Stimulated activated CD8-positive, alpha-beta memory T cell treated with anti-CD3 and anti-CD28 coated beads, Interleukin-15, amount 100 ng/mL, for 1 hour (primary cell): ENCODE results near the gene SOHLH1.

ENCODE experiments used
- DNase-seq: peaks from one replicate; pipeline ENCODE4 v3.0.0-alpha.2; 2020; ENCODE audit warnings: low read depth

SOHLH1 gene

GRCh38 chr9:135729480-135729879 is 30.2 kb upstream of the SOHLH1 start:
- no peak for DNase-seq

GRCh38 chr9:135728436-135729110 is 29.3 kb upstream of the SOHLH1 start:
- DNase-seq: no peak

GRCh38 chr9:135727257-135727875 is 28.1 kb upstream of the SOHLH1 start:
- DNase-seq: no peak

- DNase-seq: no peak
Observed at GRCh38 chr9:135726138-135726853, 27.0 kb upstream of the SOHLH1 start.

GRCh38 chr9:135724186-135724787 is 25.0 kb upstream of the SOHLH1 start:
- no peak for DNase-seq

GRCh38 chr9:135722365-135722764 is 23.1 kb upstream of the SOHLH1 start:
- no peak for DNase-seq

- no peak for DNase-seq
Observed at GRCh38 chr9:135719472-135719871, 20.2 kb upstream of the SOHLH1 start.

GRCh38 chr9:135718616-135719015 is 19.3 kb upstream of the SOHLH1 start:
- DNase-seq: no peak

GRCh38 chr9:135717410-135717809 is 18.1 kb upstream of the SOHLH1 start:
- DNase-seq: no peak

- DNase-seq: no peak
Observed at GRCh38 chr9:135716045-135716444, 16.8 kb upstream of the SOHLH1 start.

GRCh38 chr9:135715056-135715595 is 15.8 kb upstream of the SOHLH1 start:
- no peak for DNase-seq

- DNase-seq: no peak
Observed at GRCh38 chr9:135714242-135715055, 15.2 kb upstream of the SOHLH1 start.

- no peak for DNase-seq
Observed at GRCh38 chr9:135712613-135713295, 13.5 kb upstream of the SOHLH1 start.

GRCh38 chr9:135711881-135712280 is 12.6 kb upstream of the SOHLH1 start:
- DNase-seq: no peak

- no peak for DNase-seq
Observed at GRCh38 chr9:135711391-135711790, 12.1 kb upstream of the SOHLH1 start.

GRCh38 chr9:135708164-135708563 is 8.9 kb upstream of the SOHLH1 start:
- DNase-seq: no peak

GRCh38 chr9:135707252-135708138 is 8.2 kb upstream of the SOHLH1 start:
- no peak for DNase-seq

- DNase-seq: no peak
Observed at GRCh38 chr9:135706288-135706687, 7.0 kb upstream of the SOHLH1 start.

GRCh38 chr9:135705376-135705775 is 6.1 kb upstream of the SOHLH1 start:
- no peak for DNase-seq

GRCh38 chr9:135704483-135704882 is 5.2 kb upstream of the SOHLH1 start:
- no peak for DNase-seq
